K562 (cell line): ENCODE measurements around the gene LBH. TPM values are rescaled to one million over a fixed set of nuclear protein-coding genes. Genes with fewer than 3 reads are reported as not detected.

Experiments
- ARNT ChIP-seq, 2 experiments: fragments of 450-650 bp; IDR thresholded peaks; 2 replicates each; pipeline ENCODE4 v1.6.1; 2016; ENCODE audit warnings: mild to moderate bottlenecking in 1 of 2
- CBX3 ChIP-seq, 2 experiments: IDR thresholded peaks; 1 replicate in 1 of 2; 2 replicates in 1 of 2; pipeline ENCODE4 v1.6.1; 2012; ENCODE audit warnings: inconsistent platforms in 2 of 2, low read length in 2 of 2, borderline replicate concordance in 1 of 2, control low read depth in 1 of 2
- HBP1 ChIP-seq: fragments of 450-650 bp; formaldehyde crosslinking; IDR thresholded peaks from 2 replicates; pipeline ENCODE4 v1.4.0; 2022; ENCODE audit warnings: missing genetic modification characterization
- MNT ChIP-seq, 2 experiments: fragments of 450-650 bp; conservative IDR thresholded peaks; 2 replicates each; pipeline ENCODE4 v1.6.1; 2017; ENCODE audit warnings: mild to moderate bottlenecking in 2 of 2, moderate library complexity in 2 of 2
- MTA3 ChIP-seq: fragments of 450-650 bp; formaldehyde crosslinking; IDR thresholded peaks from 2 replicates; pipeline ENCODE4 v1.6.1; 2017; ENCODE audit warnings: mild to moderate bottlenecking, borderline replicate concordance
- PHF21A ChIP-seq: fragments of 450-650 bp; IDR thresholded peaks from 2 replicates; pipeline ENCODE4 v1.6.1; 2017; ENCODE audit warnings: low read depth, borderline replicate concordance
- PKNOX1 ChIP-seq: fragments of 450-650 bp; IDR thresholded peaks from 2 replicates; pipeline ENCODE4 v1.6.1; 2016
- PML ChIP-seq: IDR thresholded peaks from 2 replicates; pipeline ENCODE4 v1.6.1; 2012; ENCODE audit warnings: low read length, inconsistent platforms
- POU5F1 ChIP-seq: fragments of 150-350 bp; IDR thresholded peaks from 2 replicates; pipeline ENCODE4 v1.6.1; 2014; ENCODE audit warnings: borderline replicate concordance, low read length, low read depth, mild to moderate bottlenecking; ENCODE audit not compliant: partially characterized antibody
- RUNX1 ChIP-seq: sonication (generic); IDR thresholded peaks from 2 replicates; pipeline ENCODE4 v1.6.1; 2016; ENCODE audit warnings: antibody characterized with exemption, low read depth
- TCF7 ChIP-seq: sonication (generic); IDR thresholded peaks from 2 replicates; pipeline ENCODE4 v1.6.1; 2016; ENCODE audit warnings: antibody characterized with exemption, borderline replicate concordance
- ZBTB2 ChIP-seq: fragments of 450-650 bp; IDR thresholded peaks from 2 replicates; pipeline ENCODE4 v1.6.1; 2016; ENCODE audit warnings: antibody characterized with exemption
- ZNF165 ChIP-seq: fragments of 250-450 bp; sonication (Bioruptor Pico); IDR thresholded peaks from 2 replicates; pipeline ENCODE4 v1.4.0; 2020; ENCODE audit warnings: borderline replicate concordance
- ZNF224 ChIP-seq: sonication (generic); formaldehyde crosslinking; IDR thresholded peaks from 2 replicates; pipeline ENCODE4 v1.8.0; 2022; ENCODE audit warnings: mild to moderate bottlenecking, missing genetic modification reagents
- ZNF277 ChIP-seq: fragments of 250-450 bp; sonication (Bioruptor Pico); IDR thresholded peaks from 2 replicates; pipeline ENCODE4 v1.8.0; 2022; ENCODE audit warnings: inconsistent platforms, mild to moderate bottlenecking, moderate library complexity, borderline replicate concordance
- ZNF280B ChIP-seq: fragments of 250-450 bp; sonication (Bioruptor Pico); IDR thresholded peaks from 2 replicates; pipeline ENCODE4 v1.5.1; 2021; ENCODE audit warnings: mild to moderate bottlenecking
- ZNF639 ChIP-seq, 2 experiments: fragments of 200-800 bp in 1 of 2; sonication (Bioruptor generic) in 1 of 2; sonication (generic) in 1 of 2; formaldehyde crosslinking in 1 of 2; IDR thresholded peaks in 1 of 2; conservative IDR thresholded peaks in 1 of 2; 2 replicates each; pipeline versions ENCODE4 v1.5.0 to v1.6.1; 2016 to 2020; ENCODE audit warnings: missing compliant biosample characterization in 1 of 2, missing genetic modification characterization in 1 of 2, missing genetic modification reagents in 1 of 2
- ZNF785 ChIP-seq: fragments of 250-450 bp; sonication (Bioruptor Pico); IDR thresholded peaks from 2 replicates; pipeline ENCODE4 v1.4.0; 2020; ENCODE audit warnings: mild to moderate bottlenecking
- polyA plus RNA-seq, 8 experiments: library from polyadenylated mRNA; depleted of rRNA in 4 of 8; stranded (reverse) in 5 of 8; unstranded in 3 of 8; fragments of >200 nt; fragmentation: Nextera tagmentation in 2 of 8; fragmentation: Illumina TruSeq in 1 of 8; extraction: Ambion mirVana in 2 of 8; extraction: Trizol in 1 of 8; gene quantifications; 2 replicates each; pipeline versions ENCODE4 v1.2.1 to v1.2.3, GENCODE V29; 2011 to 2014; ENCODE audit warnings: inconsistent platforms in 1 of 8, missing spikeins in 1 of 8
- total RNA-seq, 7 experiments: library from RNA; depleted of rRNA in 6 of 7; stranded (reverse); fragments of >200 nt in 6 of 7; fragmentation: Illumina TruSeq in 2 of 7; extraction: Trizol in 2 of 7; gene quantifications; 2 replicates each; pipeline versions ENCODE4 v1.2.1 to v1.2.3, GENCODE V29; 2011 to 2021; ENCODE audit warnings: low replicate concordance in 1 of 7

The LBH gene
- total and polyA plus RNA-seq, 9 of the 15 experiments (the other 6 are each of a cell fraction or from before 2014, with no cell fraction given), result 3.1 to 13.4 (median 7.4) TPM

- peak; percentile 99 for TF ChIP-seq TCF7
- no peak for TF ChIP-seq RUNX1
- no peak for TF ChIP-seq ZNF280B (CRISPR knock-in tag)
- no peak for TF ChIP-seq ZNF165 (CRISPR knock-in tag)
- TF ChIP-seq MNT (conservative IDR thresholded peaks at IDR 0.05), result peak in 1 of 2 experiments; percentile 51; a peak in 2 of 4 replicates
- no peak for TF ChIP-seq ZNF277 (CRISPR knock-in tag)
- peak; percentile 69; the same call in 1 of the 2 replicates for TF ChIP-seq ZBTB2
- peak; percentile 61 to 82 for TF ChIP-seq ARNT (IDR thresholded peaks at IDR 0.05)
- no peak for TF ChIP-seq ZNF785
- TF ChIP-seq HBP1 (CRISPR knock-in tag), result no peak
- TF ChIP-seq ZNF639 (CRISPR knock-in tag; conservative IDR thresholded peaks at IDR 0.05 in 1 of 2, IDR thresholded peaks at IDR 0.05 in 1 of 2), result peak in 1 of 2 experiments; percentile 64; a peak in 2 of 4 replicates
- 0 out of 2 replicates have a peak, but pooled peaks have one; percentile 53 for TF ChIP-seq MTA3
- peak; percentile 95 for TF ChIP-seq PML
- no peak for TF ChIP-seq POU5F1
- no peak for TF ChIP-seq PHF21A
- peak in 1 of 2 experiments; percentile 55; a peak in 2 of 3 replicates for TF ChIP-seq CBX3 (IDR thresholded peaks at IDR 0.05; ENCODE audit: borderline replicate concordance in 1 of 2, low read length in 2 of 2)
- peak; percentile 93 for TF ChIP-seq PKNOX1
- no peak for TF ChIP-seq ZNF224 (CRISPR knock-in tag)
These were observed 39.5 kb upstream of the LBH start (continued) for GRCh38 chr2:30191819-30192271.
